Stimulated activated CD8-positive, alpha-beta memory T cell treated with anti-CD3 and anti-CD28 coated beads, Interleukin-7, amount 100 ng/mL, for 4 hours (primary cell): ENCODE measurements around the gene NSMF.
A peak's percentile ranks its signal among the peaks of the same experiment; 100 is the strongest.

Experiments
- DNase-seq, 2 donors: peaks; one replicate each; pipeline ENCODE4 v3.0.0-alpha.2; 2020; ENCODE audit warnings: low read depth in 2 of 2

The NSMF gene, protein sequence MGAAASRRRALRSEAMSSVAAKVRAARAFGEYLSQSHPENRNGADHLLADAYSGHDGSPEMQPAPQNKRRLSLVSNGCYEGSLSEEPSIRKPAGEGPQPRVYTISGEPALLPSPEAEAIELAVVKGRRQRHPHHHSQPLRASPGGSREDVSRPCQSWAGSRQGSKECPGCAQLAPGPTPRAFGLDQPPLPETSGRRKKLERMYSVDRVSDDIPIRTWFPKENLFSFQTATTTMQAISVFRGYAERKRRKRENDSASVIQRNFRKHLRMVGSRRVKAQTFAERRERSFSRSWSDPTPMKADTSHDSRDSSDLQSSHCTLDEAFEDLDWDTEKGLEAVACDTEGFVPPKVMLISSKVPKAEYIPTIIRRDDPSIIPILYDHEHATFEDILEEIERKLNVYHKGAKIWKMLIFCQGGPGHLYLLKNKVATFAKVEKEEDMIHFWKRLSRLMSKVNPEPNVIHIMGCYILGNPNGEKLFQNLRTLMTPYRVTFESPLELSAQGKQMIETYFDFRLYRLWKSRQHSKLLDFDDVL

DNA sequence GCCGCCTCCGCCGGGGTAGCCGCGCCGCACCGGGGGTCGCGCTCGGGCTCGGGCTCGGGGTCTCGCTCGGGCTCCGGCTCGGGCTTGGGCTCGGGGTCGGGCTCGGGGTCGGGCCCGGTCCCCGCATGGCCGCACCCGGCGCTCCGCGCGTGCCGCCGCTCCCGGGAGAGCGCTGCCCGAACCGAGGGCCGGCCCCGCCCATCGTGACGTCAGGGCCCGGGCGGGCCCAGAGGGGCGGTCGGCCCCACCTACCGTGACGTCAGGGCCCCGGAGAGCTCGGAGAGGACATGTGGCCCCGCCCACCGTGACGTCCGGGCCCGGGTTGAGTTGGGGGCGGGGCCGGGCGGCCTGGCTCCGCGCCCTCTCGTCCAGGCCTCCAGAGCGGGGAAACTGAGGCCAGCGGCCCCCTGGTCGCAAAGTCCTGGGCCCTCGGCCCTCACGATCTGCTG is at the start of gene NSMF:
Gene NSMF, minus strand, starts transcription at position 183 of the 449 bp plus-strand sequence. CDS start 232 bp downstream, outside the sequence.
- peak; percentile 75 to 90 for DNase-seq

DNA sequence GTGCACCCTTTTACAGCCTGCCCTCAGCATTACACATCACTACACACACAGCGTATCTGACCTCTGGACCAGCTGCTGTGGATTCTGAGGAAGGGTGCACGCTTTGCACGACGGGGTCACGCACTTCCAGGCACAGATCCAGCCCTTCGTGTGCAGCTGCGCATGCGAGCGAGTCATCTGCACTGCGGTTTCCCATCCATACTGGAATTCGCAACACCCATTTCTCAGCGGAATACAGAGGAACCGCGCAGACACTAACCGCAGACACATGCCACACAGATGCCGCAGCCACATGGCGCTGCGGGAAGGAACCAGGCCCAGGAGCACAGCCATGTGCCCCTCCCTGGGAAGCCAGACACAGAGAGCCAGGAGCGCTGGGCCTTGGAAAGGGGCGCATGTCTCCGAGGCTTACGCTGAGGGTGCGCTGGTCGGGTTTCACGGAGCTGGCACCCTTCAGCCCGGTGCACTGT is 47.6 kb upstream of the NSMF start:
- no peak for DNase-seq

DNA sequence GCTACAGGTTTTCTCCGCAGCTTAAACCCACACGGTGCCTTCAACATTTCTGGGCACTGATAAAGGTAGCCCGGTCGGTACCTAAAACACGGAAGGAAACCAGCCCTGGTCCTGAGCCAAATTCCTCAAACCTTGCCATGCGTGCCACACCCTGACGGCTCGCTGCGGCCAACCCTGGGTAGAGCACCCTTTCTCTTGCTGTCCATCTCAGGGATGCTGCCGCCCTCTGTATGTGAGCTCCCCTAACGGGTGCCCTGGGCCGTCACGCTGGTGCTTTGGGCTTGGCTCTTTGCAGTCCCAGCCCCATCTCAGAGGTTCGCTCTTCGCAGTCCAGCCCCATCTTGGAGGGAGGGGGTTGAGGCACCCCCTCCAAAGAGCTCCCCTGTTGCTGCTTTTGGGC is 47.1 kb upstream of the NSMF start:
- no peak for DNase-seq

DNA sequence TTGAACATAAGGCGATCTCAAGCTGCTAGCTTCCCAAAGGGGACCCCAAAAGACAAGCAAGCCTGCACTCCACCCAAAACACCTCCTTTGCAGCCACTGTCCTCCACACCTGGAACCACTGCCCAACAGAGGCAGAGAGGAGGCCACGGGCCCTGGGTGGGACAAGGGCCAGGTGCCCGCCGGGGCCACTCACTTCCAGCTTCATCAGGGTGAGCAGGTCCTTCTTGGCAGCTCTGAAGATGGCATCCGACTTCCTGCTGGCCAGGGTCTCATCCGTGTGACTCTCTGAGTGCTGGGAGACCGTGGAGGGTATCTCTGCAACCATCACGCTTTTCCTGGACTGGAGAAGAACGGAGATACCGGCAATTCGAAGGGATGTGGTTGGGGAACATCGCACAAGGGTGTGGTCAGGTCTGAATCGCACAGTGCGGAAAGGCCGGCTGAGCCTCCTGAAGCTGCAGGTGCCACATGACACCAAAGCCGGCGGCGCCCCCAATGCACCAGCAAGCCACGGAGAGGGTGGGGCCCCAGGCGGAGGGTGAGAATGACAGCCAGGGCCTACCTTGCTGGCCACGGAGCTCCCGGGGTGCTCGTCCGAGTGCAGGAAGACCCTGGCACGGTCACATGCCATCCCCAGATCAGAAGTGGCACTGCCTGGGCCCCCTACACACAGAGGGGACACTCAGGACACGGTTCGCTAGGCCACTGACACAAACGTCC is 46.4 kb upstream of the NSMF start:
- DNase-seq = no peak

DNA sequence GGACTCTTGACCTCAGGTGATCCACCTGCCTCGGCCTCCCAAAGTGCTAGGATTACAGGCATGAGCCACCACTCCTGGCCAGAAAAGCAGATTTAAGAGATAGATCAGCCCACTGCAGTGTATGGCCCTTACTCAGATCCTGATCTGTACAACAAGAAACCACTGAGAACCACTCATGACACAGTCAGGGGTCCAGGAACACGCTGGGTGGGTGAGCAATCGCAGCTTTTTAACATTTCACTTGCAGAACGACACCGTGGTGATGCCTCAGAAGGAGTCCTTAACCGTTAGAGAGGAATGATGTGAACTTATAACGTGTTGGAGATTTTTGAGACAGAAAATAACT is 45.3 kb upstream of the NSMF start:
- DNase-seq = no peak

DNA sequence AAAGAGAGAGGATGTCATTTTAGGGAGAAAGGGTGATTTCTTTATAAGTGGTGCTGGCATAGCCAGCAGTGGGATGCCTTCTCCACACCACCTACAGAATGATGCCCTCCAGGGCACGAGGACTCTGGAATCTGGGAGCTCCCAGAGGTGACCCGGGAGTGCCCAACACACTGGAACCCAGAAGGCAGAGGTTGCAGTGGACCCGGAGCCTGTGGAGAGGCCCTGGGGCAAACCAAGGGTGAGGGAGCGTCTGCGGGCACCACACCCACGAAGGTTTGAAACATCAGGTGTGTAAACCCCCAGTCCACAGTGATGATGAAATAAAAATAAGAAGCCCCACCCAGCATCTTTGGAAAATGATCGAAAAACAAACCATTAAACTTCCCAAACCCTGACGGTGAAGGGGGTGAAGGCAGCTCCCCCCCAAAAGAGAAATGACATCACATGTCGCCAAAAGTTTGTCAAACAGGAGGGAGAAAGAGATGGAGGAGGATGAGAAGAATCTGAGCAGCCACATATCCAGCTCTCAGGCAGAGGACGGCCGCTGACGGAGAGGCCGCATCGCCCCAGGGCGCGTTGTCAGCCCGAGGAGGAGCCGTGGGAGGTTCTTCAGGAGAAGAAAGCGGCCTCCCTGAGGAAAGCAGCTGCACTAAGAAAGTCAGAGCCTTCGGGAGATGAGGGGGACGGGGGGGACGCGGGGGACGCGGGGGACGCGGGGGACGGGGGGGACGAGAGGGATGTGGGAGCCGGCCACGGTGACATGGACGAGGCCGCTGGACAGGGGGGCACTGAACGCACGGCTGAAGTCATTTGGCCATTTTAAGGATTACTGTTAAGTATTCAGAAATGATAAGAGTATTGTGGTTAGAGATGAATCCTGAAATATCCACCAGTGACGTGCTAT is 43.1 kb upstream of the NSMF start:
- no peak for DNase-seq

DNA sequence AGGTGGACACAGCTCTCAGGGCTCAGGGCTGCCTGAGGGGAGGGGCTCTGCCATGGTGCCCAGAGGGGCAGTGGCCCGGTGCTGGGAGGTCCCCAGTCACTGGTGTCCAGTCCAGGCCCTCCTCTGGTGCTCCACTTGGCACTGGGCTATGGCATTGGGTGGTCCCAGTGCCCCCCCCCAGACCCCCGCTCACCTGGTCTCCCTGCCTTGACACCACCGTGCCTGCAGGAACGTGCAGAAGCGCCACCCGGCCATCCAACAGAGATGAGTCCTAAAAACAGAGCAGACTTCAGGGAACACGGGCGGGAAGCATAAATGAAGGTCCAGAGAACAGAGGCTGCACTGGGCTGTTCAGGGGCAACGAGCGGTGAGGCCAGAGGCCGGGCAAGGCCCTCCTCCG is 42.3 kb upstream of the NSMF start:
- no peak for DNase-seq

DNA sequence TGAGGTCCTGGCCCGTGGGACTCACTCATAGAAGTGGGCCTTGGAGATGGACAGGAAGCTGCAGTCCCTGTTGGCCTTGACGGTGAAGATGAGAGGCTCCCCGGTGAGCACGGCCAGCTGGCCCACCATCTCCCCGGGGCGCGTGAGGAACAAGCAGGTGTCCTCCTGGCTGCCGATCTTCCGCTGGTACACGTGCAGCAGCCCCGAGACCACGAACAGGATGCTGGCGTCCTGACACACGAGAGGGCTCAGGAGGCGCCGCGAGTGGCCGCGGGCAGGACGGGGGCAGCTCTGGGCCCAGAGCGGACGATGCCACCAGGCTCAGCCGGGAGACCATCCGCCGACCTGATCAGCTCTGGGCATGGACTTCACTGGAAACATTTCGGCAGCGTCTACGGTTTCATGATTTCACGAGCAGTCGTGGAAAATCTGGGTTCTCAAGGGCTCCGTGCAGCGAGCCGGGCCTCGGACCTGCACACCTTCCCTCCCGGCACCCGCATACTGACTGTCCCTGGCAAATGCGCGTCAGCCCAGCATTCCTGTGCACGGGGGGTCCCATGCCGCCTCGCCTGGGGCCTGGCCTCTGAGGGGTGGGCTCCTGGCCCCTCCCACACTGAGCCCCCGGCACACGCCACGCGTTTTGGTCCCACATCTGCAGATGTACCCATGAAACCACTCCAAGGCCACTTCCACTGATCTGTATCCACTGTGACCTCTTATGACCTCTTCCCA is 41.7 kb upstream of the NSMF start:
- no peak for DNase-seq

DNA sequence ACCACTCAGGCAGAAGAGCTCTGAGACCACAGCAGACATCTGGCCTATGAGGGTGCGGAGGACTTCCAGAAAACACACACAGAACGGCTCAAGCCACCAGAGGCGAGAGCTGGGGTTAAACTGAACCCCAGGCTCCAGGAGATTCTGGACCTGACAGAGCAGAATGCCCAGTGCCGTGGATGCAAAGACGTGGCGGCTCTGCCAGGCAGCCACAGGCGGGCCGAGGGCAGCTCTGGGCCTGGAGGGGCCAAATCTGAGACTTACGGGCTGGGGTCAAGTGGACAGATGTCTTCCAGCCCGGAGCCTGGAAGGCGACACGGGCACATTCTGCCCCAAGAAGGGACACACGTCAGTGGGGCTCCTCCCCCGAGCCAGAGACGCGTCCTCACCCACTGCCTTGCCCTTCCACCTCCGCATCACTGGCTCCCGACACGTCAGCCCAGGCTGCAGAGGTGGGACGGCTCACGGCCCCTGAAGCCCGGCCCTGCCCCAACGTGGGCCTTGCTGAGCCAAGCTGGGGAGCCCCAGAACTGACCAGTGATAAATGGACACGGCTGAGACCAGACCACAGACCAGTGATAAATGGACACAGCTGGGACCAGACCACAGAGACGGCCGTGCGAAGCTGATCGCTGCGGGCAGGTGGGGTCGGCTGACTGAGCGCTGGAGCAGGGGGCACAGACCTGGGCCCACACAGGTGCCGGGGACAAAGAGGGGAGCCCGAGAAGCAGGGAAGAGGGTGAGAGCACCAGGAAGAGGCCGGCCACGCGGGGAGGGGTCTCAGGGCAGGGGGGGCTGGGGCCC is 40.9 kb upstream of the NSMF start:
- no peak for DNase-seq

DNA sequence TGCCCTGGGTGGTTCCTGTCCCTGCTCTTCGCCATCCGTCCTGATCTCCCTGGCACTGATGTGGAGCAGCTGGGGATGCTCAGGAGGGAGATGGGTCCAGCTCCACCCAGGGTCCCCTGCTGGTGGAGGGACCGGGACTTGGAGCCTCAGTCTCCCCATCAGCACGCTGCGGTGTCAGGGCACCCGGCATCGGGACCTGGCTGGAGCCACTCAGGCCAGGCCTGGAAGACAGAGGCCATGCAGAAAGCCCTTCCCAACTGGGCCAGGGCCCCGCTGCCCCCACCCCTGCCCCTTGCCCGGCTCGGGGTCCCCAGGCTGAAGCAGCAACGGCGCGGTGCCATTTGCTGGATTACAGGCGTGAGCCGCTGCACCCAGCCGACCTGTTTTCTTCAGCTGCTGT is 40.3 kb upstream of the NSMF start:
- no peak for DNase-seq

DNA sequence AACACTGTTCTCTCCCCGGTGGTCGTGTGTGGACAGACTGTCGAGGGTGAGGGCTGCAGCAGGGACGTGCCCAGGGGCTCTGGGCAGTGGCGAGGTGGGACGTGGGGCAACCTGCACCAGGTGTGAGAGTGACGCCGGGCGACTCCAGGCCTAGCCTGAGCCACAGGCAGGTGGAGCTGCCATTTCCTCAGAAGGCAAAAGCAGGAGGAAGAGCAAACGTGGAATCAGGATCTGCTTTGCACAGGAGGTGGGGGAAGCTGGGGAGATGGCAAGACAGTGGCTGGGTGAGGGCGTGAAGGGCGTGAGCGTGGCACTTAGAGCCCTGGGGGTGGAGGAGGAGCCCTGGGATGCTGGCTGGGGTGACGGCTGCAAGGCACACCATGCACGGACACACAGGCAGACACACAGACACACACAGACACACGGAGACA is 39.6 kb upstream of the NSMF start:
- DNase-seq = no peak

DNA sequence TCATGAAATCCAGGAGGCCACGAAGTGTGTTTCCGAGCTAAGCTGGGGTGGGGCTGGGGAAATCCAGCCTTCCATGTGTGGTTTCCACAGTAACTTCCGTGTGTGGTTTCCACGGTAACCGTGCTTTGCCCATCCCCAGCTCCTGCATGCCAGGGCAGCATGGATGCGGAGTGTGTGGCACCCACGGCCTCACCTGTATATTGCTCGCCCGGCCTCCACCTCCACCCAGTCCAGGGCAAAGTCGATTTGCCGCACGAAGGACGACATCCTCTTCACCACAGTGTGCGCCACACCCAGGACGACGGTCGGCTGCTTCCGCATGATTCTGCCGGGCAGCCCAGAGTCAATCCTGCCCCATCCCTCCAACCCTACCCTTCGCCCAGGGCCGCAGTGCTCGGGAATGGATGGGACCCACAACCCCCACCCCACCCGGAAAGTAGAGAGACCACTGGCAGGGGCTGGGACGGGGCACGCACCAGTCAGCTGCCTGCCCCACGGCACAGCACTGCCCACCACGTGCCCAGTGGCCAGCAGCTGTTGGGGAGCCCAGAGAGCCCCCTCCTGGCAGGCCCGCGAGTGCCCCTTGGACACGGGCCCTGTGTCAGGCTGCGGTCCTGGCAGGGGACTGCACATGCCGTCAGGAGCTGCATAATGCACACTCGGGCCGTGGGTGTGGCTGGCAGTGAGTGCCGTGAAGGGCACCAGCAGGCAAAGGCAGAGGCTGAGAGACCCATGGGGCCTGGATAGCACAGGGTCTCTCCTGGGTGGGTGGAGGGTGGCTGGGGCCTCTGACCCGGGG is 39.0 kb upstream of the NSMF start:
- DNase-seq = no peak

DNA sequence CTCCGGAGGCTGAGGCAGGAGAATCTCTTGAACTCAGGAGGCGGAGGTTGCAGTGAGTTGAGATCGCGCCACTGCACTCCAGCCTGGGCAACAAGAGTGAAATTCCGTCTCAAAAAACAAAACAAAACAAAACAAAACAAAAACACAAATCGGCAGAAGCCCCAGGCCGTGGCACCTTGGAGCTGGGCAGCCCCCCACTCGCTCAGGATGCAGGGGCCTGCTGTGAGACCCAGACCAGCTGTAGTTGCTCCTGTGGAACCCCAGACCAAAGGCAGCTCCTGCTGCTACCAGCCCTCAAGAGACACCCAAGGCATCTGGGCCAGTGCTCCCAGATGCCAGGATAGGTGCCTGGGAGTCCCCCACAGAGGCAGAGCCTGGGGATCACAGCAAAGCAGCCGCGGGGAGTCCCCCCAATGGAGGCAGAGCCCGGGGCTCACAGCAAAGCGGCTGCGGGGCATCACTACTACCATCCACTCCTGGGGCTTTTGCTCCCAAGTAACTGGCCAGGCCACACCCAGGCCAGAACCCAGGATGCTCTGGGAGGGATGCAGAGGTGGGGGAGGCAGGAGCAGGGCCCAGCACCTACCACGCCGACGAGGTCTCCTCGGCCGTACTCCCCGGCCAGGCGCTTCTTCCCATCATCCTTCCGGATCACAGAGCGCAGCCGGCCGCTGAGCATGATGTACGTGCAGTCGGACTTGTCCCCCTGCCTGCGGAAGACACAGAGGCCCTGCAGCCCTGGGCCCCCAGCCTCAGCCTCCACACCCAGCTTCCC is 37.7 kb upstream of the NSMF start:
- no peak for DNase-seq

DNA sequence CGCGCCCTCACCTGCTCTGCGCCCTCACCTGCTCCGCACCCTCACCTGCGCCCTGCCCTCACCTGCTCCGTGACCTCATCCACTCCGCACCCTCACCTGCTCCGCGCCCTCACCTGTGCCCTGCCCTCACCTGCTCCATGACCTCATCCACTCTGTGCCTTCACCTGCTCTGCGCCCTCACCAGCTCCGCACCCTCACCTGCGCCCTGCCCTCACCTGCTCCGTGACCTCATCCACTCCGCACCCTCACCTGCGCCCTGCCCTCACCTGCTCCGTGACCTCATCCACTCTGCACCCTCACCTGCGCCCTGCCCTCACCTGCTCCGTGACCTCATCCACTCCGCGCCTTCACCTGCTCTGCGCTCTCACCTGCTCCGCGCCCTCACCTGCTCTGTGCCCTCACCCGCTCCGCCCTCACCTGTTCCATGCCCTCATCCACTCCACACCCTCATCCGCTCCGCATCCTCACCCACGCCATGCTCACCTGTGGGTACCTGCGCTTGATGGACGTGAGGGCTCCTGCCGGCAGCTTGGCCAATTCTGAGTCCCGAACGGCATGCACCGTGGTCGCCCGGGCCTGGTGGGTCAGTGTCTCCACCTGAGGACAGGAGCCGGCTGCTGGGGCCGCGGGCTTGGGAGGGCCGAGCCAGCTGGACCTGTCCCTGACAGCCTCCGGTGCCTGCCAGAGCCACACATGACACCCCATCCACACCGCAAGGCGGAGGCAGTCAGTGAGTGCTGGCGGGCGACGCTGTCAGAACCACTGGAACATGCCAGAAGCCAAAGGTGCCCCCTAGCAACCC is 35.6 kb upstream of the NSMF start:
- DNase-seq = no peak

DNA sequence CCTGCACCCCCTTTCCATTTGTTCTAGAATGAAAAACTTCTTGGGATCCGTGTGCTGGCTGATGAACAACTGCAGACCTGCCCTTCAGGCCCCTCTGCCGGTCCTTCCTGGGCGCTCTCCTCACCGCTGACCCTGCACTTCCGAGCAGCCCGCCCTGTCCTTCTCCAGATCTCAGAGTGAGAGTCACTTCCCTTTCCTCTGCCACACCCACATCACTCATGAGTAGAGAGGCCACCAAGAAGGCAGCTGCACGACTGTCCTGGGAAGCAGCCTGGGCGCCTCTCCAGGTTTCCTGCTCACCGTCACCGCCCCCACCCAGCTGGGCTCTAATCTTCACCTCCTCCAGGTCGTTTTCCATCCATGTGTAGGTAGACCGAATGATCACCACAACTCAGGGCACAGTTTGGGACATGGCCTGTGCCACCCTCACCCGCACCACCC is 35.0 kb upstream of the NSMF start:
- no peak for DNase-seq

DNA sequence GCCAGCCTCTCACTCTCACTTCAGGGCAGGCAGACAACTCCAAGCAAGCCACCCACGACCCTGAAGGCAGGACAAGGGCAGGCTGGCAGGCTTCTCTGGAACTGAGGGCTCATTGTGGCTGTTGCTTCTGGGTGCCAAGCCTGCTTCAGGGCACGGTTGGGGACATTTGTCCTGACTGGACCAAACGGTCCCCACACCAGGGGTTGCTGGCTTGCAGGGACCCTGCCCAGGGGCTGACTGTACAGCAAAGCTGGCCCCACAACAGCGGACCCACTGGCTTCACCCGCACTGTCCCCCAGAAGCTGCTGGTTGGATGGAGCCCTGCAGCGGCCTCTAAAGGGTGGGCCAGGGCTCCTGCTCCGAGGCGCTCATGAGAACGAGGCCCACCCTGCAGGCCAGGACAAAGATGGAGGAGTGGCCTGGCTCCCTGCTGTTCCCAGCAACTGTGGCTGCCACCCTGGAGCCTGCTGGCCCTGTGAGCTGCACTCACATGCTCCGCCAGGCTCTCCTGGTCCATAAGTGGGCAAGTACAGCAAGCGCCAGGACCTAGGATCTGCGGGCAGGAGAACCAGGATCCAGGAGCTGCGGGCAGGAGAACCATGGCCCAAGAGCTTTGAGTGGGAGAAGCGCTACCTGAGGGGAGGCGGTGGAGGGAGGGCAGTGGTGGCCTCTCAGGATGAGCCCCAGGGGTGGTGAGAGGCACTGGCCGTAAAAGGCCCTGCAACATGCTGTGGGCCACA is 34.4 kb upstream of the NSMF start:
- DNase-seq = no peak
